ENCODE measurements around the gene CD93.

Gene CD93

DNA sequence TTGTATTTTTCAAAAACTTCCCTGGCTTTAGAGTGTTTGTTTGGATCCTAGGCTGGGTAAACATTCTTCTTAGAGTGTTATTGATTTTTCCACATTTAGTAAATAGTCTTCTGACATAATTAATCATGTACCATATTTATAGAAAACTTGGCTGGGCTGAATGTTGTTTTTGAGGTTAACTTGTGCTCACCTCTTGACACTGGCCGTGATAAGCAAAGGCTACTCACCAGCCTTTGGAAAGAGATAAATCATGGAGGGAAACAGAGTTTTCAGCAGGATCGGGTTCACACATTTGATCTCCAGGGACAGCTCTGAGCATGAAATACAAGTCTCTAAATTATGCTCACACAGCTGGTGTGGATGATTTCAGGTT lies 6.2 kb upstream of the CD93 start:
- no peak overlapping the region for H3K14ac ChIP-seq (ENCODE audit: low read length)
- H2BK5ac ChIP-seq (ENCODE audit: low read length), result no peak overlapping the region
- H3K4me1 ChIP-seq (ENCODE audit: control insufficient read depth in 2 of 2, insufficient read depth in 1 of 2, low read depth in 1 of 2, low read length in 2 of 2), result no peaks in the 10 kb centered on the region
- H3K18ac ChIP-seq (ENCODE audit: low read length), result no peak overlapping the region
- H2AK5ac ChIP-seq (ENCODE audit: low read depth, low read length), result no peak overlapping the region
- H2AFZ ChIP-seq (ENCODE audit: low read length), result no peak overlapping the region
- H3K79me1 ChIP-seq (ENCODE audit: low read depth, low read length), result no peaks in the 10 kb centered on the region
- H3K23ac ChIP-seq (ENCODE audit: low read depth, low read length, poor library complexity), result no peak overlapping the region
- no peak overlapping the region for H4K91ac ChIP-seq (ENCODE audit: low read depth, low read length, poor library complexity)
- DNase-seq (ENCODE audit: low spot score), result no peak
- H2BK12ac ChIP-seq (ENCODE audit: low read length), result no peak overlapping the region
- H3K36me3 ChIP-seq (replicated peaks in 1 of 2; ENCODE audit: control insufficient read depth in 2 of 2, insufficient read depth in 2 of 2, low read length in 2 of 2), result no peaks in the 10 kb centered on the region
- H2BK120ac ChIP-seq (ENCODE audit: low read depth, low read length), result no peak overlapping the region
- H3K9me3 ChIP-seq (replicated peaks in 1 of 2; ENCODE audit: control insufficient read depth in 2 of 2, insufficient read depth in 1 of 2, low read depth in 1 of 2, low read length in 2 of 2), result no peaks in the 10 kb centered on the region
- no peak overlapping the region for H3K4me2 ChIP-seq (ENCODE audit: insufficient read depth, low read length, poor library complexity, severe bottlenecking)
- H4K8ac ChIP-seq (ENCODE audit: low read depth, low read length), result no peak overlapping the region
- no peak overlapping the region for H3K4ac ChIP-seq (ENCODE audit: low read length)
- H3K27ac ChIP-seq (replicated peaks; ENCODE audit: low read length), result no peak overlapping the region
- H3K27me3 ChIP-seq (ENCODE audit: control insufficient read depth in 3 of 3, insufficient read depth in 3 of 3, low read depth in 1 of 3, low read length in 3 of 3), result no peaks in the 10 kb centered on the region
- H2BK15ac ChIP-seq (ENCODE audit: low read length), result no peak overlapping the region
- H3K4me3 ChIP-seq (ENCODE audit: low read length in 2 of 2), result no peak overlapping the region
- no CpG with 5 or more reads among the region's 2 CpGs for WGBS, 2 donors (ENCODE audit: extremely low coverage in 2 of 2, insufficient read length in 2 of 2, insufficient replicate concordance in 1 of 2)
- H3K9ac ChIP-seq (ENCODE audit: low read depth, low read length, poor library complexity), result no peak overlapping the region

DNA sequence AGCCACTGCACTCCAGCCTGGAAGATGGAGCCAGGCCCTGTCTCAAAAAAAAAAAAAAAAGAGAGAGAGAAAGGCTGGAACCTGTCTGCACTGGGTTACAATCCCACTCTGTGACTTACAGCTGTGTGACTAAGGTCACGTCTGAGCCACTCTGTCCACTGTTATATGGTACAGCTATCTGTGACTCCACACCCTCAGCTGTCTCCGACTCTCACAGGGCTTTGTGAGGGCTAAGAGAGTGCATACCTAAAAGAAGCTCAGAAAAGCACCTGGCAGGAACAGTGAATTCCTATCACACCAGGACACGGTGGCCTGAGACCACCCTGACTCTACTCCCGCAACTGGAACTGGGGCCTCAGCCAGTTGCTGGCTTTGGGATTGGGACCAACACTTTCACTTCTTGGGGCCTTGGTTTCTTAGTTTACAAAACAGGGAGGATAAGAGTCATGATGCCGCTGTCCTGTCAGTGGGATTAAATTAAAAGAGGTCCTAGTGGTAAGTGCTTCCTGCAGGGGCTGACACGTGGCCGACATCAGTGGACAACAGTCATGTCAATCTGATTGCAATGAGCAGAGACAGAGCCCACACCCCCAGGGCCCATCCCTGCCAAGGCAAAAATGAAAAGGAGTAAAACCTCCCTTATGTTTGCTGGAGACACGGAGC lies 5.7 kb upstream of the CD93 start:
- no peaks in the 10 kb centered on the region for H3K79me1 ChIP-seq (ENCODE audit: low read depth, low read length)
- H3K4me3 ChIP-seq (ENCODE audit: low read length in 2 of 2), result no peak overlapping the region
- no peak overlapping the region for H4K91ac ChIP-seq (ENCODE audit: low read depth, low read length, poor library complexity)
- no peak overlapping the region for H3K23ac ChIP-seq (ENCODE audit: low read depth, low read length, poor library complexity)
- no peak overlapping the region for H2BK5ac ChIP-seq (ENCODE audit: low read length)
- H3K4me1 ChIP-seq (ENCODE audit: control insufficient read depth in 2 of 2, insufficient read depth in 1 of 2, low read depth in 1 of 2, low read length in 2 of 2), result no peaks in the 10 kb centered on the region
- no peak for DNase-seq (ENCODE audit: low spot score)
- no peak overlapping the region for H3K18ac ChIP-seq (ENCODE audit: low read length)
- H3K27ac ChIP-seq (replicated peaks; ENCODE audit: low read length), result no peak overlapping the region
- H3K14ac ChIP-seq (ENCODE audit: low read length), result no peak overlapping the region
- no peak overlapping the region for H3K4ac ChIP-seq (ENCODE audit: low read length)
- H3K9me3 ChIP-seq (replicated peaks in 1 of 2; ENCODE audit: control insufficient read depth in 2 of 2, insufficient read depth in 1 of 2, low read depth in 1 of 2, low read length in 2 of 2), result no peaks in the 10 kb centered on the region
- H3K4me2 ChIP-seq (ENCODE audit: insufficient read depth, low read length, poor library complexity, severe bottlenecking), result no peak overlapping the region
- no peak overlapping the region for H2AFZ ChIP-seq (ENCODE audit: low read length)
- no peak overlapping the region for H2BK12ac ChIP-seq (ENCODE audit: low read length)
- H2BK15ac ChIP-seq (ENCODE audit: low read length), result no peak overlapping the region
- H3K36me3 ChIP-seq (replicated peaks in 1 of 2; ENCODE audit: control insufficient read depth in 2 of 2, insufficient read depth in 2 of 2, low read length in 2 of 2), result no peaks in the 10 kb centered on the region
- H4K8ac ChIP-seq (ENCODE audit: low read depth, low read length), result no peak overlapping the region
- H2AK5ac ChIP-seq (ENCODE audit: low read depth, low read length), result no peak overlapping the region
- no peak overlapping the region for H3K9ac ChIP-seq (ENCODE audit: low read depth, low read length, poor library complexity)
- H2BK120ac ChIP-seq (ENCODE audit: low read depth, low read length), result no peak overlapping the region
- WGBS, 2 donors (ENCODE audit: extremely low coverage in 2 of 2, insufficient read length in 2 of 2, insufficient replicate concordance in 1 of 2), result no CpG with 5 or more reads among the region's 8 CpGs
- H3K27me3 ChIP-seq (ENCODE audit: control insufficient read depth in 3 of 3, insufficient read depth in 3 of 3, low read depth in 1 of 3, low read length in 3 of 3), result no peaks in the 10 kb centered on the region

DNA sequence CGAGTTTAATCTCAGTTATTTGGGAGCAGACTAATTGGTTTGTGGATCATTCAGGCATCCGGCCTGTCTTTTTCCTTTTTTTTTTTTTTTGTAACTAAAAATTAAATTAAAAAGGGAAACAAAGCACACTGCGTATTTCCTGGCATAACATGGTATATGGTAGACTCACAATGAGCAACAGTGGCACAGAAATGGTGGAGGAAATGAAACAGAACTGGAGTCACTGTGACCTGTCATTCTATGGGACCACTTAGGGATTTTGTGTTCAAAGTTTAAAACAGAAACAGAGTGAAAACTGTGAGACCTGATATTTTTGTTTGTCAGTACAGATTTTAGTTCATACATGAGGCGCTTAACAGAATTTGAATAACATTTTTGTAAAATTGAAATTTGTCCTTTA lies 4.8 kb upstream of the CD93 start:
- Histone ChIP-seq H3K14ac (ENCODE audit: low read length) (no peak overlapping the region), H3K9ac (ENCODE audit: low read depth, low read length, poor library complexity) (no peak overlapping the region), H3K4me1 (ENCODE audit: control insufficient read depth in 2 of 2, insufficient read depth in 1 of 2, low read depth in 1 of 2, low read length in 2 of 2) (peaks cover 0 to 3% of the 10 kb centered on the region in 2 donors), H4K8ac (ENCODE audit: low read depth, low read length) (no peak overlapping the region), H2BK5ac (ENCODE audit: low read length) (no peak overlapping the region), H2BK15ac (ENCODE audit: low read length) (no peak overlapping the region), H3K23ac (ENCODE audit: low read depth, low read length, poor library complexity) (no peak overlapping the region), H2AFZ (ENCODE audit: low read length) (no peak overlapping the region), H2BK12ac (ENCODE audit: low read length) (no peak overlapping the region), H2AK5ac (ENCODE audit: low read depth, low read length) (no peak overlapping the region), H4K91ac (ENCODE audit: low read depth, low read length, poor library complexity) (no peak overlapping the region), H3K27ac (replicated peaks; ENCODE audit: low read length) (no peak overlapping the region), H3K4ac (ENCODE audit: low read length) (no peak overlapping the region), H3K4me3 (ENCODE audit: low read length in 2 of 2) (no peak overlapping the region), H3K27me3 (ENCODE audit: control insufficient read depth in 3 of 3, insufficient read depth in 3 of 3, low read depth in 1 of 3, low read length in 3 of 3) (no peaks in the 10 kb centered on the region), H3K4me2 (ENCODE audit: insufficient read depth, low read length, poor library complexity, severe bottlenecking) (no peak overlapping the region), H3K9me3 (replicated peaks in 1 of 2; ENCODE audit: control insufficient read depth in 2 of 2, insufficient read depth in 1 of 2, low read depth in 1 of 2, low read length in 2 of 2) (no peaks in the 10 kb centered on the region), H3K79me1 (ENCODE audit: low read depth, low read length) (no peaks in the 10 kb centered on the region), H3K36me3 (replicated peaks in 1 of 2; ENCODE audit: control insufficient read depth in 2 of 2, insufficient read depth in 2 of 2, low read length in 2 of 2) (no peaks in the 10 kb centered on the region), H3K18ac (ENCODE audit: low read length) (no peak overlapping the region), H2BK120ac (ENCODE audit: low read depth, low read length) (no peak overlapping the region)
- no CpG with 5 or more reads among the region's 4 CpGs for WGBS, 2 donors (ENCODE audit: extremely low coverage in 2 of 2, insufficient read length in 2 of 2, insufficient replicate concordance in 1 of 2)
- DNase-seq (ENCODE audit: low spot score), result no peak

DNA sequence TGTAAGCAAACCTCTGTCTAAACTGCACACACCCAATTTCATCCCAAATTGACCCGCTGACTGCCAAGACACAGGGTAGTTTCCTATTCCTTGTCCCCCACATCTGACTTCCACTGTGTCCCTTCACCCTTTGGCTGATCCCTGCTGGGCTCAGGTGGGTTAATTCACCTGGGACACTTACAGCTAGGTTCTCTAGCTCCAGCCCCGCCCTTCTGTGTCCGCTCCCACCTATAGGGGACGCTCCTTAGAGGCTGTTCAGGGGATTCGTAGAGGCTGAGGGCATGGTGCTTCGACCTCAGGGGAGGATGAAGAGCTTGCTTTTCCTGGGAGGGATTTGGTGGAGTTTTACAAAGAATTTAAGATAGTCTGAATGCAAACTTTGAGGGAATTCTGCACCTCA lies 4.0 kb upstream of the CD93 start:
- Histone ChIP-seq H3K9ac (ENCODE audit: low read depth, low read length, poor library complexity) (no peak overlapping the region), H3K79me1 (ENCODE audit: low read depth, low read length) (no peaks in the 10 kb centered on the region), H3K9me3 (replicated peaks in 1 of 2; ENCODE audit: control insufficient read depth in 2 of 2, insufficient read depth in 1 of 2, low read depth in 1 of 2, low read length in 2 of 2) (no peaks in the 10 kb centered on the region), H3K14ac (ENCODE audit: low read length) (no peak overlapping the region), H3K27me3 (ENCODE audit: control insufficient read depth in 3 of 3, insufficient read depth in 3 of 3, low read depth in 1 of 3, low read length in 3 of 3) (no peaks in the 10 kb centered on the region), H2BK15ac (ENCODE audit: low read length) (no peak overlapping the region), H3K4me1 (ENCODE audit: control insufficient read depth in 2 of 2, insufficient read depth in 1 of 2, low read depth in 1 of 2, low read length in 2 of 2) (peaks cover 0 to 3% of the 10 kb centered on the region in 2 donors), H3K4ac (ENCODE audit: low read length) (no peak overlapping the region), H3K27ac (replicated peaks; ENCODE audit: low read length) (no peak overlapping the region), H2BK120ac (ENCODE audit: low read depth, low read length) (no peak overlapping the region), H2BK5ac (ENCODE audit: low read length) (no peak overlapping the region), H3K4me3 (ENCODE audit: low read length in 2 of 2) (no peak overlapping the region), H2BK12ac (ENCODE audit: low read length) (no peak overlapping the region), H4K91ac (ENCODE audit: low read depth, low read length, poor library complexity) (no peak overlapping the region), H2AK5ac (ENCODE audit: low read depth, low read length) (no peak overlapping the region), H2AFZ (ENCODE audit: low read length) (no peak overlapping the region), H3K36me3 (replicated peaks in 1 of 2; ENCODE audit: control insufficient read depth in 2 of 2, insufficient read depth in 2 of 2, low read length in 2 of 2) (no peaks in the 10 kb centered on the region), H3K18ac (ENCODE audit: low read length) (no peak overlapping the region), H3K4me2 (ENCODE audit: insufficient read depth, low read length, poor library complexity, severe bottlenecking) (no peak overlapping the region), H4K8ac (ENCODE audit: low read depth, low read length) (no peak overlapping the region), H3K23ac (ENCODE audit: low read depth, low read length, poor library complexity) (no peak overlapping the region)
- DNase-seq (ENCODE audit: low spot score), result no peak
- WGBS, 2 donors (ENCODE audit: extremely low coverage in 2 of 2, insufficient read length in 2 of 2, insufficient replicate concordance in 1 of 2), result no CpG with 5 or more reads among the region's 6 CpGs

All from neuronal stem cell (in vitro differentiated cells).